ENCODE data around the gene CDH4. TPM values are rescaled to one million over a fixed set of nuclear protein-coding genes. Genes with fewer than 3 reads are reported as not detected.

Gene CDH4
- total RNA-seq, 2 experiments from 2014 or later: 0.10 to 0.21 TPM

DNA sequence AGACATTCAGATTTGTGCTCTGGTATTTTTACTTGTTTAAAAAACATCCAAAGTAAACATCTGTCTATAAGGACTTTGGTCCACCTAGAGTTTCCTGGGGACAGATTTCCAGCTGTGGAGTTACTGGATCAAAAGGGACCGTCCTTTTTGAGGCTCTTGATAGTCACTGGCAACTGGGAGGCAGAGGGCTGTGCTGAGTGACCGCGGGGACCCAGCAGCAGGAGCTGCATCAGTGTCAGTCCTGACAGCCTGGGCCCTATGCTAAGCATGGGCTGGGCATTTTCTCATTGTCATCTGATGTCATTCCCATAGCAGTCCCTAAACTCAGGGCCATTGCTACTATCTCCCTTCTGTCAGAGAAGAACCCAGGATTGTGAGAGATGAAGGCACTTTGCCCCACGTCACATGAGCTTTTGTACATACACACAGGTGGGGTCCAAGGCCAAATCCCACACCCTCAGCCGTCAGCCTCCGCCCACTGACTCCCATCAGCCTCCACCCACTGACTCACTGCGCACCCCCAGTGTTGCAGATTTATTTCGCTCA is 519.8 kb downstream of the CDH4 start:
- Mint-ChIP-seq H3K4me1 (ENCODE audit: low read depth) (no peaks in the 10 kb centered on the region), H3K4me3 (no peak overlapping the region), H3K36me3 (no peaks in the 10 kb centered on the region), H3K27ac (no peak overlapping the region), H3K9me3 (no peaks in the 10 kb centered on the region), H3K27me3 (no peaks in the 10 kb centered on the region)
- ChIA-PET POLR2A (no interaction called here), CTCF (no interaction called here)
- intact Hi-C loops (cut with micrococcal nuclease): no loop called here
- DNase-seq: no peak

GRCh38 chr20:61772828-61773631 is 521.0 kb downstream of the CDH4 start:
- CTCF ChIA-PET: no interaction called here
- no peaks in the 10 kb centered on the region for H3K9me3 Mint-ChIP-seq
- no peaks in the 10 kb centered on the region for H3K4me1 Mint-ChIP-seq (ENCODE audit: low read depth)
- no peaks in the 10 kb centered on the region for H3K27me3 Mint-ChIP-seq
- POLR2A ChIA-PET: no interaction called here
- intact Hi-C loops (cut with micrococcal nuclease): no loop called here
- DNase-seq: no peak
- no peaks in the 10 kb centered on the region for H3K36me3 Mint-ChIP-seq
- H3K4me3 Mint-ChIP-seq: no peak overlapping the region
- H3K27ac Mint-ChIP-seq: no peak overlapping the region

- no peak overlapping the region for H3K4me3 Mint-ChIP-seq
- no peak overlapping the region for H3K27ac Mint-ChIP-seq
- no peaks in the 10 kb centered on the region for H3K27me3 Mint-ChIP-seq
- POLR2A ChIA-PET: no interaction called here
- CTCF ChIA-PET: no interaction called here
- no peaks in the 10 kb centered on the region for H3K4me1 Mint-ChIP-seq (ENCODE audit: low read depth)
- intact Hi-C loops (cut with micrococcal nuclease): no loop called here
- no peaks in the 10 kb centered on the region for H3K36me3 Mint-ChIP-seq
- no peak for DNase-seq
- H3K9me3 Mint-ChIP-seq: no peaks in the 10 kb centered on the region
These were observed 522.0 kb downstream of the CDH4 start for GRCh38 chr20:61773926-61774587.

- CTCF ChIA-PET: no interaction called here
- no peak overlapping the region for H3K27ac Mint-ChIP-seq
These were observed 523.4 kb downstream of the CDH4 start for GRCh38 chr20:61775423-61775822.

DNA sequence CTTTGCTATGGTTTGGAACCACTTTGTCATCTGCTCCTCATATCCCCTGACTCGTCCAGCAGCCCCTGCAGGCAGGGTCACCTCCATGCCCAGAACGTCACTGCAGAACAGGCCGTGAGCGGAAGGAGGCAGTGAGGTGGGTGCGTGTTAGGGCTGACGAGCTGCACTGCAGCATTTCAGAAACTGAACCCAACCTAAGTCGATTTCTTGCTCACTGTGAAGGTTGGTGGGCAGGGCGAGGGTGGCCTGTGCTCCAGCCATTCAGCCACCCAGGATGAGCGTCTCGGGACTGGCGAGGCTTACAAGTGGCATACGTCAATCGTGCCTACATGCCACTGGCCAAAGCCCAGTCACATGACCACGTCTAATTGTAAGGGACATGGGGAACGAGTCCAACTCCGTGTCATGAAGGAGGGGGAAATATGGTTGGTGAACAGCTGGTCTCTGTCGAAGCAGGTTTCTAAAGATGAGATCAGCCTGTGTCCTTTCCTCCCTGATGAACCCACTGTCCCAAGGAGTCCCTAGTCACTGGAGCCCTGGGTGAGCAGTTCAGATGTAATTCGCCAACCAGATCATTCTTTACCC is 524.5 kb downstream of the CDH4 start:
- Mint-ChIP-seq H3K27me3 (peaks cover 2% of the 10 kb centered on the region), H3K27ac (no peak overlapping the region)

More at GRCh38 chr20:61775423-61775822, 523.4 kb downstream of the CDH4 start:
- intact Hi-C loops (cut with micrococcal nuclease): no loop called here
- Mint-ChIP-seq H3K4me1 (ENCODE audit: low read depth) (no peaks in the 10 kb centered on the region), H3K36me3 (no peaks in the 10 kb centered on the region), H3K27me3 (no peaks in the 10 kb centered on the region), H3K9me3 (peaks cover 2% of the 10 kb centered on the region), H3K4me3 (no peak overlapping the region)
- DNase-seq: no peak
- POLR2A ChIA-PET: no interaction called here

DNA sequence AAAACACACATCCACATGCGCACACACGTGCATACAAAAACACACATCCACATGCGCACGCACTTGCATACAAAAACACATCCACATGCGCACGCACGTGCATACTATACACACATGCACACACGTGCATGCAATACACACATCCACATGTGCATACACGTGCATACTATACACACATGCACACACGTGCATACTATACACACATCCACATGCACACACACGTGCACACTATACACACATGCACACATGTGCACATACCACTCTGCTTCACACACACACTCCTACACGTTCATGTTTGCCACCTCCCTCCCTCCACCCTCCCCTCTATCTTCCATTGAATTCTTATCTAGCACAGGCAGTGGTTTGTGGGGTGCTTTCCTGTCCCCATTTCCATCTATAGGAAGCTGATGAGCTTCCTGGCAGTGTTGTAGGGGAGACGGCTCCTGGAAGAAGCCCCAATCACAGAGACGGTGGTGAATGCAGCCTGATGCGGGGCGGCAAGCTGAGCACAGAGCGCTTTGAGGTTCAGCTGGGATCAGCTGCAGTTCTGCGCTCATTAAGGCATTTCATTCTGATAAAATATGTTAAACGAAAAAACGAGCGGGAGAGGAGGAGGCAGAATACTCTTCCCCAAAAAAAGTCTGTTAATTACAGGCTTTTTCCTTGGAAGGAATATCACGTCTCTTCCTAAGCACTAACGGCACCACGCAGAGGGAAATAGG is 525.9 kb downstream of the CDH4 start:
- no peak overlapping the region for H3K4me3 Mint-ChIP-seq
- CTCF ChIA-PET: no interaction called here
- H3K9me3 Mint-ChIP-seq: peaks cover 16% of the 10 kb centered on the region
- no peak overlapping the region for H3K27ac Mint-ChIP-seq
- no peaks in the 10 kb centered on the region for H3K4me1 Mint-ChIP-seq (ENCODE audit: low read depth)
- no peak for DNase-seq
- H3K27me3 Mint-ChIP-seq: peaks cover 3% of the 10 kb centered on the region
- intact Hi-C loops (cut with micrococcal nuclease): no loop called here
- POLR2A ChIA-PET: no interaction called here
- no peaks in the 10 kb centered on the region for H3K36me3 Mint-ChIP-seq

More for the DNA sequence above, 524.5 kb downstream of the CDH4 start:
- DNase-seq: no peak
- Mint-ChIP-seq H3K9me3 (peaks cover 14% of the 10 kb centered on the region), H3K4me3 (no peak overlapping the region), H3K36me3 (no peaks in the 10 kb centered on the region), H3K4me1 (ENCODE audit: low read depth) (no peaks in the 10 kb centered on the region)
- intact Hi-C loops (cut with micrococcal nuclease): no loop called here
- ChIA-PET CTCF (no interaction called here), POLR2A (no interaction called here)

DNA sequence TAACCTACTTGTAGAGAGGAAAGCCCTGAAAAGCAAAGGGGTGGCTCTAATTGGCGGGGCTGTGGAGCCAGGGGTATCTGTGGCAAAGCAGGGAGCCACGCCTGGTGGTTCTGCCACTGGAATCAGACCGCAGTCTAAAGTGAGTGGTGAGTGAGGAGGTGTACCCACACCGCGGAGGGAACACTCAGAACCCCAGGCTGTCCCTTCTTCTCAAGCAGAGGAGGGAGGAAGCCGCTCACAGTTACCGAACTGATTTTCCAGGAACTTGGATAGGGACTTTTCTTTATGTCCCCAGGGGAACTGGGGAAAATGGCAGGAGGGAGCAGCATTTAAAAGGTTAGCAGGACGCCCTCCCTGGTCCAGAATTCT is 526.4 kb downstream of the CDH4 start:
- POLR2A ChIA-PET: no interaction called here
- H3K36me3 Mint-ChIP-seq: no peaks in the 10 kb centered on the region

GRCh38 chr20:61779176-61779965 is 527.3 kb downstream of the CDH4 start:
- Mint-ChIP-seq H3K27me3 (peaks cover 3% of the 10 kb centered on the region), H3K36me3 (no peaks in the 10 kb centered on the region), H3K27ac (no peak overlapping the region), H3K9me3 (peaks cover 16% of the 10 kb centered on the region), H3K4me3 (no peak overlapping the region), H3K4me1 (ENCODE audit: low read depth) (no peaks in the 10 kb centered on the region)
- CTCF ChIA-PET: no interaction called here
- intact Hi-C loops (cut with micrococcal nuclease): no loop called here
- DNase-seq: no peak
- POLR2A ChIA-PET: no interaction called here

More for the DNA sequence above, 526.4 kb downstream of the CDH4 start:
- intact Hi-C loops (cut with micrococcal nuclease): no loop called here
- H3K4me1 Mint-ChIP-seq (ENCODE audit: low read depth): no peaks in the 10 kb centered on the region
- CTCF ChIA-PET: no interaction called here
- no peak overlapping the region for H3K27ac Mint-ChIP-seq
- H3K27me3 Mint-ChIP-seq: peaks cover 3% of the 10 kb centered on the region
- H3K4me3 Mint-ChIP-seq: no peak overlapping the region
- DNase-seq: no peak
- peaks cover 16% of the 10 kb centered on the region for H3K9me3 Mint-ChIP-seq

GRCh38 chr20:61780066-61780465 is 528.0 kb downstream of the CDH4 start:
- DNase-seq: no peak
- ChIA-PET CTCF (no interaction called here), POLR2A (no interaction called here)
- peaks cover 4% of the 10 kb centered on the region for H3K27me3 Mint-ChIP-seq
- no peak overlapping the region for H3K27ac Mint-ChIP-seq
- peaks cover 16% of the 10 kb centered on the region for H3K9me3 Mint-ChIP-seq
- H3K4me3 Mint-ChIP-seq: no peak overlapping the region
- H3K36me3 Mint-ChIP-seq: no peaks in the 10 kb centered on the region
- intact Hi-C loops (cut with micrococcal nuclease): no loop called here
- H3K4me1 Mint-ChIP-seq (ENCODE audit: low read depth): no peaks in the 10 kb centered on the region

GRCh38 chr20:61784801-61785566 is 532.9 kb downstream of the CDH4 start:
- DNase-seq: no peak
- H3K9me3 Mint-ChIP-seq: peaks cover 16% of the 10 kb centered on the region
- peaks cover 6% of the 10 kb centered on the region for H3K27me3 Mint-ChIP-seq
- intact Hi-C loops (cut with micrococcal nuclease): no loop called here
- no peaks in the 10 kb centered on the region for H3K36me3 Mint-ChIP-seq
- ChIA-PET CTCF (no interaction called here), POLR2A (no interaction called here)
- H3K27ac Mint-ChIP-seq: no peak overlapping the region
- H3K4me1 Mint-ChIP-seq (ENCODE audit: low read depth): no peaks in the 10 kb centered on the region
- no peak overlapping the region for H3K4me3 Mint-ChIP-seq

- Mint-ChIP-seq H3K27ac (no peak overlapping the region), H3K4me1 (ENCODE audit: low read depth) (no peaks in the 10 kb centered on the region), H3K27me3 (peaks cover 6% of the 10 kb centered on the region), H3K36me3 (no peaks in the 10 kb centered on the region), H3K4me3 (no peak overlapping the region), H3K9me3 (peaks cover 14% of the 10 kb centered on the region)
- DNase-seq: no peak
- intact Hi-C loops (cut with micrococcal nuclease): no loop called here
- CTCF ChIA-PET: no interaction called here
- POLR2A ChIA-PET: no interaction called here
These were observed 533.4 kb downstream of the CDH4 start for GRCh38 chr20:61785567-61785816.
